Fibroblast of mammary gland (primary cell): ENCODE measurements around the gene CDC34.

Experiments used
- DNase-seq: peaks from one replicate; pipeline ENCODE4 v3.0.0-alpha.2; 2010; ENCODE audit warnings: low read depth
- H3K4me3 ChIP-seq: 2 replicates; pipeline ENCODE4 v1.5.1; 2011; ENCODE audit warnings: low read depth, mild to moderate bottlenecking, low read length, moderate library complexity; ENCODE audit not compliant: control insufficient read depth
- TF ChIP-seq, protein P1 (sequence below): conservative IDR thresholded peaks from 2 replicates; pipeline ENCODE4 v1.5.1; 2011; ENCODE audit warnings: low read depth, low read length, inconsistent platforms; ENCODE audit not compliant: control insufficient read depth, insufficient read depth

The CDC34 gene

DNA sequence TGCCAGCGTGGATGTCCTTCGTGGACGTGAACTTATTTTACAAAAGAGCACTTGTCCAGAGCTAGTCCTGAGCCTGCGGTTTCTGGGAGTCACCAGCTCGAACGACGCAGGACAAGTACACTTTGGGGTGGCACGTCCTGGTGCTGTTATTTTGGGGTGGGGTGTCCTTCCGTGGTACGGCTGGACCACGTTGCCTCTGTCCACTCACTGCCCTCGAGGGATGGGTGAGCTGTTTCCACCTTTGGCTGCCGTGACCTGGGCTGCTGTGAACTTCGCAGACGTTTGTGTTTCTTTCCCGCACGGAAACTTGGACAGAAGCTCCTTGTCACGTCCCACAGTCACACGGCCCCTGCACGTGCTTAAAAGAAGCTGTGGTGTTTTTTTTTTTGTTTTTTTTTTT, 23.3 kb downstream of the CDC34 start:
- no peak overlapping the region for H3K4me3 ChIP-seq
- DNase-seq: no peak
- TF ChIP-seq, protein P1, sequence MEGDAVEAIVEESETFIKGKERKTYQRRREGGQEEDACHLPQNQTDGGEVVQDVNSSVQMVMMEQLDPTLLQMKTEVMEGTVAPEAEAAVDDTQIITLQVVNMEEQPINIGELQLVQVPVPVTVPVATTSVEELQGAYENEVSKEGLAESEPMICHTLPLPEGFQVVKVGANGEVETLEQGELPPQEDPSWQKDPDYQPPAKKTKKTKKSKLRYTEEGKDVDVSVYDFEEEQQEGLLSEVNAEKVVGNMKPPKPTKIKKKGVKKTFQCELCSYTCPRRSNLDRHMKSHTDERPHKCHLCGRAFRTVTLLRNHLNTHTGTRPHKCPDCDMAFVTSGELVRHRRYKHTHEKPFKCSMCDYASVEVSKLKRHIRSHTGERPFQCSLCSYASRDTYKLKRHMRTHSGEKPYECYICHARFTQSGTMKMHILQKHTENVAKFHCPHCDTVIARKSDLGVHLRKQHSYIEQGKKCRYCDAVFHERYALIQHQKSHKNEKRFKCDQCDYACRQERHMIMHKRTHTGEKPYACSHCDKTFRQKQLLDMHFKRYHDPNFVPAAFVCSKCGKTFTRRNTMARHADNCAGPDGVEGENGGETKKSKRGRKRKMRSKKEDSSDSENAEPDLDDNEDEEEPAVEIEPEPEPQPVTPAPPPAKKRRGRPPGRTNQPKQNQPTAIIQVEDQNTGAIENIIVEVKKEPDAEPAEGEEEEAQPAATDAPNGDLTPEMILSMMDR: no peak

DNA sequence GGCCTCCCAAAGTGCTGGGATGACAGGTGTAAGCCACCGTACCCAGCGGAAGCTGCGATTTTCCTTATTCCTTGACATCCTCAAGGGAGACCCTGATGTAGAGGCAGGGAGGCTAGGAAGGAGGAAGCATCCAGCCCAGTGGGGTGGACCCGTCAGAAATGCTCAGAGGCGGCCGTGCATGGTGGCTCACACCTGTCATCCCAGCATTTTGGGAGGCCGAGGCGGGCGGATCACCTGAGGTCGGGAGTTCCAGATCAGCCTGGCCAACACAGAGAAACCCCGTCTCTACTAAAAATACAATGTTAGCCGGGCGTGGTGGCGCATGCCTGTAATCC, 23.9 kb downstream of the CDC34 start:
- DNase-seq: no peak
- TF ChIP-seq, protein P1: no peak
- no peak overlapping the region for H3K4me3 ChIP-seq

DNA sequence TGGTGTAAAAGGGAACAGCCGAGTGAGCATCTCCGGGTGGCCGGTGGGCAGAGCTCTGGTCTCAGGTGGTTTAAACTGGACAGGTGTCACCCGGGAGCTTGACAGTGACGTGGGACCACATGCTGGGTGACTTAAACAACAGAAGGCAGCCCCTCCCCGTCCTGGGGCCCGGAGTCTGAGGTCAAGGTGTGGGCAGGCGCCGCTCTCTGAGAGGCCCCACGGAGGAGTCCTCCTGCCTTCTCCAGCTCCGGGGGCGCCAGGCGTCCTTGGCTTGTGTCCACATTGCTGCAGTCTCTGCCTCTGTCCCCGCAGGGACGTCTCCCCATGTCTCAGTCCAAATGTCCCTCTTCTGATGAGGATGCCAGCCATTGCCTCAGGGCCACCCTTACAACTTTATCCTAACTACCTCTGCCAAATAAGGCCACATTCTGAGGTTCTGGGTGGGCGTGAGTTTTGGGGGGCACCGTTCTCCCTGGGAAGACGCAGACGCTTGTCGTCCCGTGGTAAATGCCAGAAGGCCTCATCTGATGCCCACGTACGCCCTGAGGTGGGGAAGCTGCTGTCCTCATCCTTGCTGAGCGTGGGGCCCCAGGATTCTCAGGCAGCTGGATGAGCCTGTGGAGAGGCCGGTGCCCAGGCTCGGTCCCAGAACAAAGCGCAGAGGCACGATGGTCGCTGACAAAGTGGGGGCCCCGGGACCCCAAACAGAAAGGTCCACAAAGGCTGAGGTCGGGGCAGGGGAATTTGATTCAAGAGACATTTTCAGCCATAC, 25.2 kb downstream of the CDC34 start:
- DNase-seq: no peak
- no peak overlapping the region for H3K4me3 ChIP-seq
- TF ChIP-seq, protein P1: no peak

DNA sequence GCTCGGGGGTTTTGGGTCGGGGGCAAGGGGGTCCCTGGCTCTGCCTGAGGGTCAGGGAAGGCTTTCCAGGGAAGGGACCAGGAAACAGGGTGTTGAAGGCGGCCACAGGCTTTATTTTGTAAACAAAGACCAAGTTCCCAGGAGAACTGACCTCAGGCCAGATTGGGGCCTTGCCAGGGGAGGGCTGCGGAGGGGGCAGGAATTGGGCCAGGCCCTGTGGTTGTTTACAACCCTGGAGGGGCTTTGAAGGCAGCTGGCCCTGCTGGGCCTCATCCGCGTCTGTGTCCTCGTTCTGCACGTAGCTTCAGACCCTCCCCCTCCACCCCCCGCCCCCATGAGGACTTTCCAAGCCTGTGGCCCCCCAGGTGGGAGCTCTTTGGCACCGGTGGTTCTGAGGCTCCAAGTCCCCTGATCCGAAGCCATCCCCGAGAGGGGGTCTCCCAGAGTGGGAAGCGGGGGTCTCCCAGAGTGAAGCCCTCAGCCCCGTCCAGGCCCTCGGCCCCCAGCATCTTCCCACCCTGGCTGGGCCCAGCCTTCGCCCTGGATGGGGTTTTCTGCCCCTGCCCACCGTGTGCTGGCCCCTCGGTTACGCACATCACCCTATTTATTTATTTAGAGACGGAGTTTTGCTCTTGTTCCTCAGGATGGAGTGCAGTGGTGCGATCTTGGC, 27.3 kb downstream of the CDC34 start:
- H3K4me3 ChIP-seq: no peak overlapping the region
- DNase-seq: no peak
- TF ChIP-seq, protein P1: no peak

DNA sequence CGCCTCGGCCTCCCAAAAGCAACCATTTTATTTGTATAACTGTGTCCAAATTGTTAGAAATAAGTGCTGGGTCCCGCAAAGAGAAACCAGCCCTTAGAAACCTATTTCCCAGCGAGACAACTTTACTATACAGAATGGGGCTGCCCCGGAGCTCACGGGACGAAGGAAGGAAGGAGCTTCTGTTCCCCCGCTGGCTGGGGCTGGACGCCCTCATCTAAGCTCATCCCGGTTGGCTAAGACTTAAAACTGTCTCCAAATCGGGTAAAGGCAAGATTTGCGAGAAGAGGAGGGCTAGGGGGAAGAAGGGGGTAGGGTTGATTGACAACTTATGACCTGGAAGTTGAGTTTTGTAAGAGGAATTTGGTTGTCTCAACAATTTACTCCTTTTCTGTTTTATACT, 28.6 kb downstream of the CDC34 start:
- no peak overlapping the region for H3K4me3 ChIP-seq
- no peak for DNase-seq
- TF ChIP-seq, protein P1: no peak

DNA sequence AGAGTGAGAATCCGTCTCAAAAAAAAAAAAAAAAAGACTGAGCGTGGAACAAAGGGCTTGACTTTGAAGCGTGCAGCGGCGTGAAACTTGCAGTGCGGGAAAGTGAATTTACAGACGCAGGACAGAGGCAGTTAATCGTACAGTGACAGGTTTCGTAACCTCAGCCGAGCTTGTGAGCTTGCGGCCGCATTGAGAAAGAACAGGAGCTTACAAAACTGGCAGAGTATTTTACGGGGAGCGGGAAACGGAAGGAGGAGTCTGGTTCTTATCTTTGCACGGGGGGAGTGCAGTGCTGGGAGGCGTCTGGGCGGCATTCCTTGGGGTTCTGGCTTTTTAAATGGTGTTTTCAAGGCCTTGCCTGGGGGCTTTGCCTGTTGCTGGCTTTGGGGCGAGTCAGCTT, 34.8 kb downstream of the CDC34 start:
- DNase-seq: peak; percentile 62
- no peak overlapping the region for H3K4me3 ChIP-seq
- TF ChIP-seq, protein P1: no peak

DNA sequence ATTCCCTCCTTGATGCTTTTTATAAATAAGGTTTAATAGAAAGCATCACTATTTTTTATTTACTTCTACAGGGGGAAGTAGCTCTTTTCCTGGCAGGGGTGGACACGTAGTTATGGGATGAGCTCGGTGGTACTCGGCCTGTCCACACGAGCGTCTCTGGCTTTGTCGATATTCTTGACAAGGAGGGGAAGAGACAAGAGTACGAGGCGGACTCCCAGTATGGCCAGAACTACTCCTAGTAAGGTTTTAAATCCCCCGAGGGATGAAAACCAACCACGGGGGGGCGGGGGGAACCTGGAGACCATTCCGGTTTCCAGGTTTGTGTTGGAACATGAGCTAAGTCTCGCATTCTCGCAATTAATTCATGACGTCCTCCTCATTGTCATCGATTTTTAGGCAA, 35.3 kb downstream of the CDC34 start:
- no peak overlapping the region for H3K4me3 ChIP-seq
- TF ChIP-seq, protein P1: no peak
- DNase-seq: no peak
